NCI-H1694 treated with DMSO at 0.1 percent for 48 hours (cell line): Measurements from ENCODE around the gene CCN5.
"Not testable (repeated sequence)": the region's sequence is repeated elsewhere in the genome, so short reads cannot be mapped to it uniquely, and the experiment has no call there.

Source experiments
- DNase-seq: peaks from one replicate; lab custom pipeline; 2025; lab: John Stamatoyannopoulos, UW

The CCN5 gene

DNA sequence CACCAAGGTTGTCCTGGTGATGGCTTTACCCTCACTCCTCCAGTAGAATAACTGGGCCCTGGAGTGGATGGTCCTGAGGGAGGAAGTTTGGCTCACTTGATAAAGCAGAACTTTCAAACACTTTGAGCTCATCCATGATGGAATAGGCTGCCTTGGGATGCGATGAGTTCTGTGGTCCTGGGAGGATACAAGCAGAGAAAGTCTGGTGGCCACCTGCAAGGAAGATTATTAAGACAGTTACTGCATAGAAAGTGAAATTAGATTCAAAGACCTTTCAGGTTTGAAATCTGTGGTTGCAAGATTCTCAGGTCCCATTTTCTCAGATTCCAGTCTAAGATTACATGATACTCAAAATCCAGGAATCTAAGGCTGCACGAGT is 19.9 kb upstream of the CCN5 start:
- no peak for DNase-seq

DNA sequence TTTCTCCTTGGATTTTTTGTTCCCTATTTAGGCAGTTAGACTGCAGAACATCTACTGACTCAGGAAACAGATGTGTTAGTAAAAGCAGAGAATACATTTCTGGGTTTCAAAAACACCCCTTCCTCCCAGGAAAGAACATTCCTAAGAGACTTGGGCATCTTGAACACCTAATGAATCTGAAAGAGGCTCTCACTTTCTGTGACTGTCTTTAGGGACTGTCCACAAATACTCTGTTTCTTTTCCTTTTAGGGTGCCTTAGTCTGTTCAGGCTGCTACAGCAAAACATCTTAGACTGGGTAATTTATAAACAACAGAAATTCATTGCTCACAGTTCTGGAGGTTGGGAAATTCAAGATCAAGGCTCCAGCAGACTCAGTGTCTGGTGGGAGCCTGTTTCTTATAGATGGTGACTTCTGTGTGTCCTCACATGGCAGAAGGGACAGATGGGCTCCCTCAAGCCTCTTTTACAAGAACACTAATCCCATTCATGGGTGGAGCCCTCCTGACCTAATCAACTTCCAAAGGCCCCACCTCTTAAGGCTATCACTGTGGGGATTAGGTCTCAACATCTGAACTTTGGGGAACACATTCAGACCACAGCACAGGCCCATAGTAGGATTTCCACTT is 19.4 kb upstream of the CCN5 start:
- no peak for DNase-seq

DNA sequence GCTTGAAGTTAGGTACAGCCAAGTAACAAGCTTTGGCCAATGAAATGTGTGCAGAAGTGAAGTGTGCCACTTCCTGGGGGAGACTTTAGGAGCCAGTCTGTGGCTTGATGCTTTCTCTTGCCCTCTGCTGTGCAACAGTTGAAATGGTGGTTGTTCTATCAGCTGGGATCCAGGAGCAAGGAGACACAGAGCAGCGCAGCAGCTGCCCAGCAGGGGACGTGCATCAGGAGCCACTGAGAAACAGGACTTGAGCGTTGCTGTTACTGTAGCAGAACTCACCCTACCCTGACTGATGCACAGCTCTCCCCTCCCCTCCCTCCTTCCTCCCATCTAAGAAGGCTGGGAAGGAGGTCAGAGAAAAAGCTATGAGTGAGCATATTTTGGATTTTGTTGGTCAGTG is 18.9 kb upstream of the CCN5 start:
- DNase-seq = no peak

DNA sequence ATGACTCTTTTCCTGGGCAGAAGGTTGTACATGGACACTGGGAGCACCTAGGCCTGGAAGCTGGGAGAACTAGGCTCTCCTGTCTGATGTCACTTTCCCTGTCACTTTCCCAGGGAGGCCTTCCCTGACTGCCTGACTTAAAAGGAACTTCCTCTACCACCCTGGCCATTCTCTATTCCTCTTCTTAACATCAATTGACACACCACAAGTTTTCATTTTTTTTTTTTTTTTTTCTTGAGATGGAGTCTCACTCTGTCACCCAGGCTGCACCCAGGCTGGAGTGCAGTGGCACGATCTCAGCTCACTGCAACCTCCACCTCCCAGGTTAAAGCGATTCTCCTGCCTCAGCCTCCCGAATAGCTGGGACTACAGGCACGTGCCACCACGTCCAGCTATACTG is 18.1 kb upstream of the CCN5 start:
- not testable (repeated sequence) for DNase-seq

DNA sequence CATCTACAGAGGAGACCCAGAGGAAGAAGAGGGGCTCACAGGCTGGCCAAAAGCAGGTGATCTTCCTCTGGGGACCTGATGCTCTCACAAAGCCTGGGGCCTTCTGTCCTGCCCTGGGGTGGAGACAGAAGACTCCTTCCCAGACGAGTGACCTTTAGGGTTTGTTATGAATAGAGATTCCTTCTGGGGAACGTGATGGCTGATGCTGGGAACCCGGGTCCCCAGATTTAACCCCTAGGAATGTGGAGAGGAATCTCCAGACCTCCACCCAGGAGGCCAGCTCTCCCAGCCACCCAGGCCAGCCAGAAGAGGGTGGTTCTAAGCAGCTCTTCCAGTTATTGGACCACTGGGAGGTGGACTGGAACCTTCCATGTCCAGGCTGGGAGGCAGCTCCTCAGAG is 16.8 kb upstream of the CCN5 start:
- no peak for DNase-seq

DNA sequence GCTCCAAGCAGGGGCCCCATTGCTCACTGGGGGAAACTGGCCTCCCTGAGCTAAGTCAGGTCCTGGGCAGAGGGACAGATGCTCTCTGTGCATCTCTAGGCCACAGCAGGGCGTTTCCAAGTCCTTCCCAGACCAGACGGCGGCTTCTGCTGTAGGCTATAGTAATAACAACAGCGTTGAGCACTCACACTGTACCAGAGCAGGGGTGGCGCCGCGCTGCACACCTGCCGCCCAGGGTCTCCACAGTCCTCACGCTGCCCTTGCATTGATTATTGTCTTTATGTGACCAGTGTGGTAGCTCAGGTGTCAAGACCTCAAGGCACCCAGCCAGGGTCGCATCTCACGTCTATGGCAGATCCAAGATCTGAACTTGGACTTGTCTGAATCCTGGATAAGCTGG is 14.9 kb upstream of the CCN5 start:
- DNase-seq = no peak

DNA sequence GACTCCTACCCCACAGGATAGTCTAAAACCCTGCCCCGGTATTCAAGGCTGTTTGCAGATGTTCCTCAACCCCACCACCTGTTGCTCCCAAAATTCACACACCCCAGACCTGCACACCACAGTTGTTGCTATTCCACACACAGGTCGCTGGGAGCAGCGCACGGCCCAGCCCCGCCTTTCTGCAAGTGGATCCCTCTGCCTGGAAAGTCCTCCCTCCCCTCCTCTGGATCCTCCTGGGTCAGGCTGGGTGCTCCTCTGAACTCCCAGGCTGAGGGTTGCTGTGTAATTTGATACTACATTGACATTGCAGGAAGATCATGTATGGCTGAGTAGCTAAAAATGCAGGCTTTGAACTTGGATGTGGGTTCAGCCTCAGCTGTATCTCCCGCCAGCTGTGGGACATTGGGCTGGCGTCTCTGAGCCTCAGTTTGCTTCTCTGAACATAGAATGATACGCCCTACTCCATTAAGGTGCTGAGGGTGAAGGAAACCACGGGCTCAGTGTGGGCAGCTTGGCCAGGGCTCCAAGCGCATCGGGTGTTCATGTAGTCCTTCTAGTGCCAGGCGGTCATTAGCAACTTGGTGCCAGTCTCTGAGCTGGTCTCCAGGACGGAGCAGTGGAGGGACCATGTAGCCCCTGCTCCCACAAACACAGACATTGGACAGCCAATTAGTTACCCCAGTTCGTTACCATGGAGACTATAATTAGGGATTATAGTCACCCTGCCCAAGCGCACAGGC is 13.9 kb upstream of the CCN5 start:
- no peak for DNase-seq

DNA sequence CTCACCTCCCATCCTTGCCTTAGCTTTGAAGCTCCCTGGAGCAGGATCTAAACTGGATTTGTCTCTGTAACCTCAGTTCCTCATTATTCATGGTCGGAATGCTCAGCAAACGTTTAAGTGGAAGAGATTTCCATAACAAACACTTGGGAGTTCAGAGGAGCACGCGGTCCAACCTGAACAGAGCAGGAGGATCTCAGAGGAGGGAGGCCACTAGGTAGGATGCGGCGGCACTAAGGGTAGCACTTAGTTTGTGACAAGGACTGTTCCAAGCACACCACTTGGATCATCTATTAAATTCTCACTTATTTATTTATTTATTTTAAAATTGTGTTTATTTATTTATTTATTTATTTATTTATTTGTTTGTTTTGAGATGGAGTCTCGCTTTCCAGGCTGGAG is 13.3 kb upstream of the CCN5 start:
- DNase-seq = no peak

DNA sequence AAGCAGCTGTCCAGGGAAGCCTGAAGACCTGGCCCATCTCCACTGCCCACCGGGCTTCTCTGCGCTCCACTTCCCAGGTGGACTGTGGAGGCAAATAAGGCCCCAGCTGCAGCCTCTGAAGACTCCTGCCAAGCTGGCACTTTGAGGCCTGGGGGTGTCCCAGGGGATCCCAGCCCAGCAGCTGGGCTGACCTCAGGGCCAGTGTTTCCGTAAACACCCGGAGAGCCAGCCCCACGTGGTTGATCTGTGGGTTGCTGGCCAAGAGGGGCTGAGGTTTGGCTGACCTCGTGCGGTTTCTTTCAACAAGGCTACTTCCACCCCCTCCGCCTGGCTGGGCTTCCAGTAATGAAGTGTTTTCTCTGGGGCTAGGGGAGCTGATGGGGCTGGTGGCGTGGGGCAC is 12.4 kb upstream of the CCN5 start:
- no peak for DNase-seq

DNA sequence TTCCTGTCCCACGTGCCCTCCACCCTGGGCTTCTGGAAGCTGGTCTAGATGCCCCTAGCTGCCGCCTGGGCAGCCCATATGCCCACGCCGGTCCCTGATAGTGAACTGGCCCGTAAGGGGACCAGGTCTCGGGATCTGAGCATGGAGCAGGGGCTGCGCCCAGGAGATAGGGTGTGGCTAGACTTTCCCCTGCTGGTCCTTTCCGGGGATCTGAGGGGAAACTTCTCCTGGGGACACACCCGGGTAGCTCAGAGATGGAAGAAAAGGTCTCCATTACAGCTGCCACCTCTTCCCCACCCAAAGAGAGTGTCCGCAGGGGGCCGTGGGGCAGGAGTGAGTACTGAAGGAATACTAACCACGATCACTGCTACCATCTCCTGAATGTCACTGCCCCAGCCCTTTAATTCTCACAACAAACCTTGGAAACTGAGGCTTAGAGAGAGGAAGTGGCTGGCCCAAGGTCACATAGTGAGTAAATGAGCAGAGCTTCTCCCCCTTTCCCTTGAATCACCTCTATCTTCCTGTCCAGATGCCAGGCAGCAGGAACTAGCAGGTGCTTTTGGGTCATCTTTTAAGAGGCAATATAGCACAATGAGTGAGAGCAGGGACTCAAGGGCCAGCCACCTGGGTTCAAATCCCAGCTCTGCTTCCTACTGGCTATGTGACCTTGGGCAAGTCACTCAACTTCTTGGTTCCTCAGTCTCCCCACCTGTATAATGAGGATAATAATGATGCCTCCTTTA is 11.8 kb upstream of the CCN5 start:
- no peak for DNase-seq

DNA sequence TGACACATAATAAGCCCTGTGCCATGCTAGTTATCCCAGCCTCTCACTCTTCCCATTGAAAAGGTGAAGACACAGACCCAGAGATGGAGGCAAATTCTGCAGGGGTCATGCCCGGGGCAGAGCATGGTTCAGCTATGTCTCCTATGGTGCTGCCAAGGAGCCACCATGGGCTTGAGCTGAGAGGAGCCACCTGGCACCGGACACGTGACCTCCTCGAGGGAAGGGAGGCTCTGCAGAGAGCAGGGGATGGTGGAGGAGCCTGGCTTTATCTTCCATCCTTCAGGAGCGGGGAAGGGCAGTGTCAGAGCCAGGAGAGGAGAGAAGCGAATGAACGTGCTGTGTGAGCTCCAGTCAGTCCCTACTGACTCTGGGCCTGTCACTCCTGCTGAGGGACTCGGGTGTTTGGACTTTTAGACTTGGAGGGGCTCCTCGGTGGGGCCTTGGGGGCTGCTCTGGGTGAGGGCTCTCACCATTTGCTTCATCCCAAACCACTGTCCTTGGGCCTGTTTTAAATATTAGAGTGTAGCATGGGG is 11.1 kb upstream of the CCN5 start:
- DNase-seq = no peak

DNA sequence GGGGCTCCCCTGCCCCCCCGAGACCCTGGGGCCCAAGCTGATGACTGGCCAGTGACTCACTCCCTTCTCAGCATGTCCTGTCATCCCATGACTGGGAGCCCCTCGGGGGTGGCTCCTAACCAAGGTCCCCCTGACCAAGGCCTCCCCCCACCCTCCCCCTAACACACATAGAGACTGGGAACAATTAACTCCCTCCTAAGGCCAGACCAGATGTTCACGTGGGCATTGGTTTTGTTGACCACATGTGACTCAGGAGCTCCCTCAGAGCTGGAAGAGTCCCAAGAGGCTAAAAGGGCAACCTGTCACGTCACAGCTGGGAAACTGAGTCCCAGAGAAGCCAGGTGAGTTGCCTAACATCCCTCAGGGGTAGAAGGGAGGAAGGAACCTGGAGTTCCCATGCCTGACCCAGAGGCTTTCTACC is 10.6 kb upstream of the CCN5 start:
- no peak for DNase-seq

DNA sequence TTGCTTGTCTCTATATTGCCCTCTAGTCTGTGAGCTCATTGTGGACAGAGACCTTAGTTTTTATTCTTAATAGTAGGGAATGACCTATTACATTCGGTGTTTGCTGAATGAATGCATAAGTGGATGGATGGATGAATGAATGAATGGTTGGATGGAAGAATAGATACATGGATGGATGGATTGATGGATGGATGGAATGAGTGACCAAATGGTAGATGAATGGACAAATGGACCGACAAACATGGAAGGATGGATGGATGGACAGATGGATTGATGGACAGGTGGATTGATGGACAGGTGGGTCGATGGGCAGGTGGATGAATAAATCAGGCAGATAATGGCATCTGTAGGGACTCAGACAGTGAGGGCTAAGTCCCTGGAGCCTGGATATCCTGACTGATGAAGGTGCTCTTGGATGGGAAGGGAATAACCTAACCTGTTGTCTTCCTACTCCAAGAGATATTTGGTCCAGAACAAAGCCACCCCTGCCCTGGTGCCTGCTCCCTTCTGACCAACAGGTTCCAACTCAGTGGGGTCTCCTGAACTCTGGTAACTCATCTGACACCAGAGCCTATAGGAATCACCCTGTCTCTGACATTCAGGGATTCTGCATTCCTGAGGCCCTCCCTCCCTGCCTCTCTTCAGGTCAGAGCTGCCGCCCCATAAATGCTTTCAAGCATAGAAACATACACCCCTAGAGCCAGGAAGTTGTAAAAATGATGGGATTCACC is 9.6 kb upstream of the CCN5 start:
- DNase-seq = no peak

DNA sequence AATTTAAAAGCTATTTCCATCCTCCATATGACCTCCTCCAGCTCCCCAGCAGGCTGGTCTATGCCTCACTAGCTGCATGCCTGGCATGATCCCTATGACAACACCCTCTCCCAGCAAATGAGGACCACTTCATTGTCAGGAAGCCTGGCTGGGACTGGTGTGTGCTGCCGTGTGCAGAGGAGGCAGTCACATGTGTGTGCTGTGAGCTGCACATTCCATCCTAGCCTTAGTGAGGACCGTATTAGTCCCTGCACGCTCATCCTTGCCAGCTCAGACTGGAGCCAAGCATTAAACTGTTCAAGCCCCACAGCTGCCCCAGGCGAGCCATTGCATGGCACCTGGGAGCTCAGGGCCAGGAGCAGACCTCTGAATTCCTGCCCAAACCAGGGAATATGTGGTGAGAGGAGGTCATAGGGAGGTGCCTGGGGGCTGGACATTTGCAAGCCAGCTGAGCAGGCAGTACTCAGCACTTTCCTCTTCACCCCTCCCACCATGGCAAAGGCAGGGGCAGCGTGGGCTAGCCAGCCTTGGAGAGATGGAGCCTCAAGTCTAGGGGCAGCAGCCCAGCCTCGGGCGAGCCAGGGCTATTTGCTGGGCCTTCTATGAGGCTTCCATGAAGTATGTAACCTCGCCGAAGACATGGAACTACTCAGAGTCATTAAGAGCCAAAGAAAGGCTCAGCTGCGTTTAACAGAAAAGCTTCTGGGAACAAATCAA is 8.7 kb upstream of the CCN5 start:
- no peak for DNase-seq

DNA sequence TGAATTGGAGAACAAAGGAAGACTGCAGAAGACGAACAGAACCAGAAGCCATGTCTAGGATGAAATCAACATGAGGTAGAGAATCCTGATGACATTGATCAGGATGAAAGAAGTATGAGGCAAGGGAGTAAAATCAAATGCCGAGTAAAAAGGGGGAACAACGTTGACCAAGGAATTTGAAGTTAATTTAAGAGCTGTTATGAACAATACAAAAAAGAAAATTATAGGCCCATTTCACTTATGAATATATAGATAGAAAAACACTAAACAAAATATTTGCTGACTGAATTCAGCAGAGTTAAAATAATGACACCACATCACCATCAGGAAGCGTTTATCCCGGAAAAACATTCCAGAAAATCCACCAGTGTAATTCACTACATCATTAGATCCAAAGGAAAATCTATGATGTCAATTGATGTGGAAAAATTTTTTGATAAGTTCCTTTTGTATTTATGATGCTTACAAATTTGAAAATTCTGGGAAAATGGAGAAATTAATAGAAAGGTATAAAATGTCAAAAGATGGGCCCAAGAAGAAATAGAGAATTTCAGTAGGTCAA is 8.1 kb upstream of the CCN5 start:
- no peak for DNase-seq

DNA sequence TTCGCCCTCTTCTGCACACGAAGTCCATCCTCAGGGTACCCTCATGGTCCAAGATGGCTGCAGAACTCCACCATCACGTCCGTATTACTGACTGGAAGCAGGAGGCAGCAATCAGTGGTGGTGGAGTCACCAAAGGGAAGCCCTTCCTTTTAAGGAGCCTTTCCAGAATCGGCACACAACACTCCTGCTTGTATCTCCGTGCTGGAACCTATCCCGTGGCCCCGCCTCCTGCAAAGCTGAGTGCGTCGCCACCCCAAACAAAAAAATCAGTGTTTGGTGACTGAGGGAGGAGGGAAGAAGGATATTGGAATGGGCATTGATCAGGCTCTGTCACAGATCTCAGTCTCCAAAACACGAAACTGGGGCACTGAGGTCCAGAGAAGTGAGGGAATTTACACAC is 5.8 kb upstream of the CCN5 start:
- no peak for DNase-seq

DNA sequence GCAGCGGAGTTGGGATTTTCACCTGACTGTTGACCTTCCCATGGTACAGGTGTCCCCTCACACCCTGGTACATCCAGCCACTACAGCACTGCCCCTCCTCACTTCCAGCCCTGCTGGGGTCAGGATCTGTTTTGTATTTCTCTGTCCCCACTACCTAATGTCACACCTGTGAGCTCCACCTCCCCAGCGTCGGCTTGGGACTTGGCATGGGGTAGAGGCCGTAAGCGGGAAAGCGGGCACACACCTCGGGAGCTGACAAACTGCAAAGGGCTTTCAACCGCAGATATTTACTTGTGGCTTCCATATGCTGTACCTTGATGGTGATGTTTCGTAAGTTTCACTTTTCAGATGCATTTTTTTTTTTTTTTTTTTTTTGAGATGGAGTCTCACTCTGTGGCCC is 5.4 kb upstream of the CCN5 start:
- DNase-seq = no peak

DNA sequence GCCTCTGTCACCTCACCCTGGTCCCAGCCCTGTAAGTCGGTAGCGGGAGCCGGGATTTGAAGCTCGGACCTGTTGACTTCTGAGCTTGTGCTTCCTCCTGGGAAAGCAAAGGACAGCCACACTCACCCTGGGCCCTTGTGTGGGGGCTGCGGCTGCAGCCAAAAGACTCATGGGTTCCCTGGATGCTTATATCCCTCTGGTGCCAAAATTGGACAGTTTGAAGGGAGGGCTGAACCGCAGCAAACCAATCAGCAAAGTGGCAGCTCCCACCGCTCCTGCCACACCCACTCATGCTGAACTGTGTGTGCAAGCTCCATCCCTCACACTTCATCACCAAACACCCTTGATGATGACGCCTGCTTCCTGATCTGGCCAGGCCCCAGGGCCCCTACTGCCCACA is 3.9 kb upstream of the CCN5 start:
- no peak for DNase-seq

DNA sequence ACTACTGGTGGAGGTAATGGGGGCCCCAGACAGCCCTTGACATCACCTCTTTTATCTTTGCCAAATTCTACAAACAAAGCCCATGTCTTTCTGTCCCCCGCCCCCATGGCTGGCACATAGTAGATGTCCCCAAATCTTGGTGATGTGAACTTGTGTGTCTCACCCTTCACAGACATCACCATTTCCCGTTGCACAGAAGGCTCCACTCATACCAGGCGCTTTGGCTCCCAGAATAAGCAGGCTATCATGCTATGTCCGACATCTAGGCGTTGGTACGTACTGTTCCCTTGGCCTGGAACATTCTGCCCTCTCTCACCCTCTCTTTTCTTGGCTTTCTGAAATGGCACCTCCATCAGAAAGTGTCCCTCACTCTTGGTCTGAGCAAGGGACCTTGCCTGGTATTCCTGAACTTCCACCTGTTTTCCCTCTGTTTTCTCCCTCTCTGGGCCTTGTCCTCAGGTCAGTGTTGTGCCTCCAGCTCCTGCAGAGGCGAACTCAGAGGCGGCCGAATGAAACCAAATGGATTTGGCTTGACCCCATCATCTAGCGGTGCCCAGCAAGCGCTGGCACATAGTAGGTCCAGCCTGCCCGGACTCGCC is 968 bp upstream of the CCN5 start:
- DNase-seq = no peak

DNA sequence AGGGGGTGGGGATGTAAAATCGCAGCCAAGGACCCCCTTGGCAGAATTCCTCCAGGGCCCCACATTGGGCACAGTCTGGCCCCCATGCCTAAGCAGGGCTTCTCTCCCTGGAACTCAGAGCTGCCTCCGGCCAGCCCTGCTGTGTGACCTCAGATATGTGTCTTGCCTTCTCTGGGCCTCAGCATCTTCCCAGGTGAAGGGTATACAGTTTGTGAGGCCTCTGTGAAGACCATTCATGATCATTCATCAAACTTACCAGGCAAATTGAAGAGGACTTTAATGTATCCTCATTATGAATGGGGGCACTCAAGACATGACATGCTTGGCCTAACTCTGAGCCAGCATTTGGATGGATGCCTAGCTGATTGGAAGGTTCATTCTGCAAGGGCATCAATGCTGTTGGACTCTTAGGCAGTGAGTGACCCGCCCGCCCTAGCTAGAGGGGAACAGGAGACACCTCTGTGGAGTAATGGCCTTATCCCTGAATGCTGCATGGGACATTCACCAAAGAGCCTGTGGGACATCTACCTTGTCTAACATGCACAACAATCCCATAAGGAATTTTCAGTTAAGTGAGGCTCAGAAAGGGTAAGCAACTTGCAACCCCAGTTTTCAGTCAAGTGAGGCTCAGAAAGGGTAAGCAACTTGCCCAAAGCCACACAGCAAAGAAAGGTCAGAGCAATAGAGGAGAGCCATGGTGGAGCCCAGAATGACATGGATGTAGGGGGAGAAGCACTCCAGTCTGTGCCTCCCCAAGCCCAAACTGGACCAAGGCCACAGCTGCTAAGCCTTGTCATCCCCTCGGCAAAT is 535 bp downstream of the CCN5 start:
- DNase-seq = no peak
